ENCODE results near the gene MICU1.
A peak's percentile ranks its signal among the peaks of the same experiment; 100 is the strongest.
"Not testable (repeated sequence)": the region's sequence is repeated elsewhere in the genome, so short reads cannot be mapped to it uniquely, and the experiment has no call there.

The MICU1 gene

DNA sequence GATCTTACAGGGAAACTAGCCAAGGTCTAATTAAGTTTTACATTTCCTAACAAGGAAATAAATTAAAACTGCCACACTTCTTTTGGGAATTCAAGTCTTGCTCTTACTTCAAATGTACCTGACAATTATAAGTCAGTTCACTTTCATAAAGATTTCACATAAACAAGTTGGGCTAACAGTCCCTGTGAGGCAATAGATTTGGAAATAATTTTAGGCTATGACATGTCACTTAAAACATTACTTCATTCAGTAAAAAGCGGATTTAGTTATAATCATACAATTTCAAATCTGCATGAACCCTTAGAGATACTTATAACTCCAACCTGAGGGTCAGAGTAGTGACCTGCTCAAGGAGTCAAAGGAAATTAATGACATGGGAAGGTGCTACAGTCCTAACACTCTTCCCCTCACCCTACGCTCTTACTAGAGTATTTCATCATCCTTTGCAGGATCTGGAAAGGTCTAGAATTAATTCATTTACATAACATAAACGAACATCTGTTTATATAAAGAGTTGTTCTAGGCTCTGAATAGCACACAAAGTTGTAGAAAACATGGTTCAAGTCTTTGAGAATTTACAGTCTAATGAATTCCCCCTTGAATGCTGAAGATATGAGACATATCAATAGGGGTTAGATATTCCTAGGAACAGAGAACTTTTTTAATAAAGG is 238.8 kb downstream of the MICU1 start:
- DNase-seq (ENCODE audit: low spot score): no peak

DNA sequence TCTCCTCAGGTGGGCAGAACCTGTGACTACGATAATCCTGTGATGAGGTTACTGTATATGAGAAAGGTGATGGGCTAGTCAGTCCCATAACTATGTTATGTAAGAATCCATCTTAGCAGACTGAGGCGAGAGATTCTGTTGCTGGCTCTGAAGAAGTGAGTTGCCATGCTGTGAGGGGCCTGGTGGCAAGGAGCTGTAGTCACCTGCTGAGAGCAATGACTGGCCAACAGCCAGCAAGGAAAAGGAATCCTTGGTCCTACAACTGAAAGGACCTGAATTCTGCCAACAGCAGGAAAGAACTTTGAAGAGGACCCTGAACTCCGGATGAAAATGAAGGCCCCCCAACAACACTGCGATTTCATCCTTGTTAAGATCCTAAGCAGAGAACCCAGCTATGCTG is 240.2 kb downstream of the MICU1 start:
- no peak for DNase-seq (ENCODE audit: low spot score)

DNA sequence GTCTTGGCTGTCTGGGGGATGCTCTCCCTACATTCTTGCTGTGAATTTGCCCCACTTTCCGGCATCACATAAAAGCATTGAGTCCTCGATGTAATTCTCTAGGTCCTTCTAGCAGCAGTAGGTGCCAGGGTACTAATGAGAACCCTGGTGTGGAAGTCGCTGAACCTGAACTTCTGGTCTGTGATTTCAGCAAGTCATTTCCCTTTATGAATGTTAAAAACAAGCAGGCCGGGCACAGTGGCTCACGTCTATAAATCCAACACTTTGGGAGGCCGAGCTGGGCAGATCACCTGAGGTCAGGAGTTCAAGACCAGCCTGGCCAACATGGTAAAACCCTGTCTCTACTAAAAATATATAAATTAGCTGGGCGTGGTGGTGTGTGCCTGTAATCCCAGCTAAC is 240.9 kb downstream of the MICU1 start:
- peak; percentile 2 for DNase-seq (ENCODE audit: low spot score)

DNA sequence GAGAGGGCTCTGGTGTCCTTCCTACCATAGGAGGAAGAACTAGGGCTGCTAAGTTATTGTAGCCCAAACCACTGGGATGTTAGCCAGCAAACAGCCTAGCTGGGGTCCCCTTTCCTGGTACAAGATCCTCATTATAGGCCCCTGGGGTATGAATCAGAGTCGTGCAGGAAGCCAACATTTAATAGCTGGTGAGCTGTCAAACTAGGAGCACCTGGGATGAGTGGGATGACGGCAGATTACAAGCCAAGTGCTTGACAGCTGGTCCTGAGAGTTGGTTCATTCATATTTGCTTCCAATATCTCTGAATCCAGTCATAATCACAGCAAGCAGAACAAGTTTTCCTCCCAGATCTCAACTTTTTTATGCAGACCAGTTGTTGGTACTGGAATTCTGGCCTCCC is 246.1 kb downstream of the MICU1 start:
- DNase-seq (ENCODE audit: low spot score): no peak

DNA sequence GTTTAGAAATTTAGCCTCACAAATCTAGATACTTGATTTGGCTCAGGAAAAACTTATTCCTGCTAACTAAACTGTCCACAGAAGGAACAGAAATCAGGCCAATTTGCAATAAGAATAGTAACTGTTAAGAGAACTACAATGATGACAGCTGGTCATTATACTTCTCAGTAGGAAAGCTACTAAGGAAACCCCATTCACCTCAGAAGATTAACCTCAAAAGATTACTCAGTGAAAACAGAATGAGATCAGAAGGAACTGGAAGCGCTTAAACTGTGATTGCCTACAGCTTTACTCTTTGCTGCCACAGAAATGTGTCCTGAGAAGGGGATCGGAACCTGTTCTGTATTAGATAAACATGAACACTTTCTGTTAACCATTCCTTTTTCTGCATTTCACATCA is 246.8 kb downstream of the MICU1 start:
- no peak for DNase-seq (ENCODE audit: low spot score)

DNA sequence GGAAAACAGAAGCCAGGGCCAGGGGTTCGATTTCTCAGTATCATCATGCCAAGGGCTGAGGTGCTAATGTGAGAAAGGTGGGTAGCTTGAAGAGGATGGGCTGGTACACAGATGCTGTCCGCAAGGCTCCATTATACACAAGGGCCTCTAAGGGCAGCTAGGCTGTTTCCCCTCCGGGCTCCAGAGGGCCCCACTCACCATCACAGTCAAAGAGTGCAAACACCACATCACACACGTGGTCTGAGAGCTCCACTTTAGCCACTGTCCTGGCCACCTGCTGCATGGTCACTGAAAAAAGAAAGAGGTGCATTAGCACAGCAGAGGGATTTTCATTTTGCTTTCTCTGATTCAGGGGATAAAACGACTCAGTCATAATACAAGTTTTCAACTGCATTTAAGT is 250.3 kb downstream of the MICU1 start:
- no peak for DNase-seq (ENCODE audit: low spot score)

DNA sequence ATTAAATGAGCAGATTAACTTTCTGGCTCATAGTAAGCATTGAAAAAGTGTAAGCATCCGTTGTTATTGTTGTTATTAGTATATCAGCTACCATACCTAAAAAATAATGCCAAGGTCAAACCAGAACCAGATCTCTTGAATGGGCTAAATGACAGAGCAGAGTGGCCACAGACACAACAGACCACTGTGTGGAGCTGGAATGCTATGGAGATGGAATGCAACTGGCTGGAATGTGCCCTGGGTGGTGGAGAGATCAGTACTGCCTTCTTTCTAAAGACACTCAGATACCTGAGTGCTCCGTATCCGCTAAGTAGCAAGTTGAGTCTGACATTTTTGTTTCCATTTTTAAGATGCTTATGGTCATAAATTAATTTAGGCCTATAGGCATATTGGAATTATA is 250.7 kb downstream of the MICU1 start:
- no peak for DNase-seq (ENCODE audit: low spot score)

DNA sequence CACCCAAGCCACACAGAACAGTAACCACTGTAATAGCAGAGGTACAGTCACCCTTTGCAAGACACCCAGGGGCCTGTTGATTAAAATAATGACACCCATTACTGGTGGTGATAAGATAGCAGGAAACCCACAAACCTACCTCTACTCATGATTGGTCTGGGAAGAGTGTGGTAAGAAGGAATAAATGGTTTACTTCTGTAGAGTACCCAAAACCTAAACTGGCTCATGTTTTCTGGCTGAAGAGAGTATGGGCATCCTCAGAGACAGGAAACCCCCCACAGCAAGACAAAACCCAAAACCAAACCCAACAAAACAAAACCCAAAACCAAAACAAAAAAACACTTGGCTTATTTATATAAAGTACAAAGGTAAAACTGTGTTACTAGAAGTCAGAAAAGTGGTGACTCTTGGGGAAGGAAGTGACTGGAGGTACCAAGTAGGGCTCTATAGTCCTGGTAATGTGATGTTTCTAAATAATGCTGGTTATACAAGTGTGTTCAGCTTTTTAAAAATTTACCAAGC is 255.6 kb downstream of the MICU1 start:
- no peak for DNase-seq (ENCODE audit: low spot score)

DNA sequence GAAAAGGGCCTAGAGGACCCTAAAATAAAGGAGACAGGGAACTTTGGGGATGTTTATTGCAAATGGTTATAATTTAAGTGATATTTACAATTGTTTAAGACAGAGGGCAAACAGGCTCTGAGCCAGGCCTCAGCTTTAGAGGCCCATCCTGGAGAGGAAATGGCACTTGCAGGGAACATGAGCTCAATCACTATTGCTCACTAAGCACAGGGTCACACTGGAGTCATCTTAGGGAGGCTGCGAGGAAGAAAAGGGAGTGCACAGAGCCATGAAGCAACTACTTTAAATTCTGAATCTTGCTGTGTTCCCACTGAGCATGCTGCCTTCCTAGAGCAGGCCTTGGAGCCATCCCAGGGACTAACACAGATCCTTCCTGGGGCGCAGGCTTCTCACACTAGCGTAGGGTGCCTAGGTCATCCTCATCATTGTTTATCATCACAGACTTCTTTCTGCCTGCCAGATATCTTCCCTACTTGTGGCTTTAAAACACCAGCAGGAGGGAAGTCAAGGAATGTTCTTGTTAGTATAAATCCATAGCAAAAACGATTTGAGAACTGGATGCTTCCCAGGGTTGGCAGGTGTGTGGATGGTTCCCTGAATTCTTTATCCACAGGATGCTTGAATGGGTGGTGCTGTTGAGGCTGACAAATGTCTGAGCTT is 258.4 kb downstream of the MICU1 start:
- no peak for DNase-seq (ENCODE audit: low spot score)

DNA sequence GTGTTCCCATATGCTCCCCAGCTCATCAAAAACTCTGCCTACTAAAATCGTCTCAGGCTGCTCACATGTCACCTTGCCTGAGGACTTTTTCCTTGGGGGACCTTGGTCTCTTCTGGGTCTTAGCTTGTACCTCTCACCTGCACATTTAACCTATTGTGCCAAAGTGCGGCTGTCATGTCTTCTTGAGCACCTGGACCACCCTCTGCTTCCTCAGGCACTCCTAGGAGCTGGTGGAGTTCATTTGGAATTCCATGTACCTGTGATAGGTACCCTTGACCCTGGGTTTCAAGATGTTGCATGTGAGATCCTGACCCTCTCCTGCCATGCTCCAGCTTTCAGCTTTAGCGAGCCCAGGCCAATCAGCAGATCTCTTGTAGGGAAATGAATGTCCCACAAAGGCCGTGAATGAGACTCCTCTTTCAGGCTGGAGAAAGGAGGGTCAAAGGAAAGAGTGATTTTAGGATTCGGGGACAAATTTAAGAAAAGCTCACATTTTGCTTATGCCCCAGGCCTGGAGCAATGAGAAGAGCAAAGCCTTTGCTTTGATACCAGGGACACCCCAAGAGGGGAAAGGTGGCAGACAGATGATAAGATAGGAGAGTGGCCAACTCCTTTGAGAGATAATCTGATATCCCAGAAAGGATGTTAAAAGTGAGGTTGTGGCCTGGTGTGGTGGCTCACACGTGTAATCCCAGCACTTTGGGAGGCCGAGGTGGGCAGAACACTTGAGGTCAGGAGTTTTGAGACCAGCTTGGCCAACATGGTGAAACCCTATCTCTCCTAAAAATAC is 260.6 kb downstream of the MICU1 start:
- DNase-seq (ENCODE audit: low spot score): no peak

DNA sequence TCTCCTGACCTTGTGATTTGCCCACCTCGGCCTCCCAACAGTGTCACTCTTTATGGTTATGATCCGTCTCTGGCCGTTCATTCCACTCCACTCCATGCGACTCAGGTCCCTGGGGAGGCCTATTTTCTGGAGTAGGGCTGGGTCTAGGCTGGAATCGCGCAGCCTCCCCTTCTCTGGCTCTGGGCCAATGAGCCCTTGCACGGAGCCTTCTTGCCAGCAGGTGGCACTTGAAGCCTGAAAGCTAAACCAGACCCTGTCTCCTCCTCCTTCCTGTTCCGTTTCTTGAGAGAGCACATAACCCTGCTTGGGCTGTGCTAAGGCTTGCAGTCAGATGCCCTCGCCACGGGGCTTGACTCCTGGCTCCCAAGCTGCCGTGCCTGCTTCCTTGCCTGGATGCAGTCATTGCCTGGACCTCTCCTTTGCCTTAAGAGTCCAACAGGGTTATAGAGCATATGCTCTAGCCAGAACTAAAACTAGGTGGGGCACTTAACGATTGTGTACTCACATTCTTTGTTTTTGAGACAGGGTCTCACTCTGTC is 261.6 kb downstream of the MICU1 start:
- peak; percentile 83 for DNase-seq (ENCODE audit: low spot score)

DNA sequence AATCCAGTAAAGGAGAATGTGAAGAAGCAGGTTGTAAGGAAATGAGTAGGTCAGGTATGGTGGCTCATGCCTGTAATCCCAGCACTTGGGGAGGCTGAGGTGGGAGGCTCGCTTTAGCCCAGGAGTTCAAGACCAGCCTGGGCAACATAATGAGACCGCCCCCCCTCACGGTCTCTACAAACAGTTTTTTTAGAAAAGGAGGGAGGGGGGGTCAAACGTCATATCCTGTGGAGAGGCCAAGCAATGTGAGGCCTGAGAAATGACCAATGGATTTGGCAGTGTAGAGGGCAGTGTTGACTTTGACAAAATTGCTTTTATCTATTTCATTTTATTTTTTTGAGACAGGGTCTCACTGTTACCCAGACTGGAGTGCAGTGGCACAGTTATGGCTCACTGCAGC is 268.9 kb downstream of the MICU1 start:
- no peak for DNase-seq (ENCODE audit: low spot score)

DNA sequence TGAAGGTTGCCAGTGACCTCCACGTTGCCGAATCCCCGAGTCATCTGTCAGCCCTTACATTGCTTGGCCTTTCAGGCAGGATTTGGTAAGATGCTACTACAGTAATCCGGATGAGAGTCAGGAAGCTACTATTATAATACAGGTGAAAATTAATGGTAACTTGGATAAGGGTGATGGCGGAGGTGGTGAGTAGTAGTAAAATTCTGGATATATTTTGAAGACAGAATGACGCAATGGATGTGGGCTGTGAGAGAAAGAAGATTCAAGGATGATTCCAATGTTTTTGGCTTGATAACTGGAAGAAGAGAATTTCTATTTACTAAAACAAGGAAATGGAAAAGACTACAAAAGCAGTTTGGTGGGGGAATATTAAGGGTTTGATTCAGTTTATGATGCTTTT is 269.8 kb downstream of the MICU1 start:
- DNase-seq (ENCODE audit: low spot score): no peak

DNA sequence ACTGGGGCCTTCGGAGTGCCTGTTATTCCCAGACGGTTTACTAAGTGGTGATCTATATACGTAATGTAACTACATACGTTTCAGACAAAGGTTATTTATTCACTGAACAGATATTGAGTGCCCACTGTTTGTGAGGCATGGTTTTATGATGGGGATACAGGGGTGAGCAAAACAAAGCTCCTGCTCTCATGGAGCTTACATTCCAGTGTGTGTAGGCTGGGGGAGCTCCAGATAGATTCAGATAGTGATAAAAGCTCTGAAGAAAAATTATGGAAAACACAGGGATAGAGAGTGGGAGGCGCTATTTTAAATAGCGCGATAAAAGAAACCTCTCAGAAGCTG is 270.7 kb downstream of the MICU1 start:
- DNase-seq (ENCODE audit: low spot score): no peak

DNA sequence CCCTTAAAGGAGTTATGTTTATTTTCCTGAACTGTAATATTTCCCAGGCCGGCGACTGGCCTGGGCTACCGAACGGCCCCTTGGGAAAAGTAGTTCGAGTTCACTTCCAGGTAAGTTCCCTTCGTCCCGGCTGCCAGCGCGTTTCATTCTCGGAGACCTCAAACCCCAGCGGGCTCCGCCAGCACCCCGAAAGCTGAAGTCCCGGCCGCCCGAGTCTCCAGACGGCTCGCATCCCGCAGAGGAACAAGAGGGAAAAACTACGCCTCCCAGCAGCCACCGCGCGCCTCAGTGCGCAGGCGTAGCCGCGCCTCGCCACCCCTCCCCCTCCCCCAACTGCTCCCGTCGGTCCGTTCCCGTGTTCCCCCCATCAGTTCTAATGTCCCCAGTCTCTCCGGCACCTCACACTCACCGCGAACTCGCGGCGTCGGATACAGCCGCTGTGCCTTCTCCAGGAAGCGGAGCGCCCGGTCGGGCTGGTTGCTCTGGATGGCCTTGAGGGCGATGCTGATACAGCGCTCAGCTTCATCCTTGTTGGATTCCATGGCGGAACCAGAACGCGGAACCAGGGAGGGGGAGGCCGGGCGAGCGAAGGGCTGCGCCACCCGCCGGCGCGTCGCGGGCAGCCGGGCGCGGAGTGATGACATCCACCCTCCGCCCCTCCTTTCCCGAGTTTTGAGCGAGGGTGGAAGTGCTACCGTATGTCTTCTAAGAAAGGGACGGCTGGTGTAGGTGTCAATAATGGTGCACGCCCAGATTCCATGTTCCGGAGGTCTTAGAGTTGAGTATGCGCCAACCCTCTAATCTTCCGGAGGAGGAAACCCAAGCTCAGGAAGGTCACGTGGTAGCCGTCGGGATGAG is 271.3 kb downstream of the MICU1 start, which contains the start of gene DNAJB12:
Gene DNAJB12 (minus strand): TSS at position 564 of the 858 bp plus-strand sequence. CDS start 22 bp downstream, at position 542.
- peak; percentile 89 for DNase-seq (ENCODE audit: low spot score)

DNA sequence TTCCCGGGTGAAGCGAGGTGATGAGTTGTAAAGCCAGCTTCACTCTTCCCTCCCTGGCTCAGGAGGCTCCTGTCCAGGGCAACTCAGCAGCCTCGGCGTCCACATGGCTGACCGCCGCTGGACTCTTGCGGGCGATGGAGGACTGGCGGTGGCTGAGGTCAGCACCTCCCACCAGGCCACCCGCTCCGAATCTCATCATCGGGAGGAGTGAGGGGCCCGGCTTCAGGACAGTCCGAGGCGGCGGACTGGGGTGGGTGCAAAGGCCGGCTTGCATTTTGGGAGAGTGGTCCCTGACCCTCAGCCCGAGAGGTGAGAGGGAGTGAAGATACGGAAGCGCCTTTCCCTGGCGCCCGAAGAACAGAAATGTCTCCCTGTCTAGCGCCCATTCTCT is 271.9 kb downstream of the MICU1 start:
- no peak for DNase-seq (ENCODE audit: low spot score)

DNA sequence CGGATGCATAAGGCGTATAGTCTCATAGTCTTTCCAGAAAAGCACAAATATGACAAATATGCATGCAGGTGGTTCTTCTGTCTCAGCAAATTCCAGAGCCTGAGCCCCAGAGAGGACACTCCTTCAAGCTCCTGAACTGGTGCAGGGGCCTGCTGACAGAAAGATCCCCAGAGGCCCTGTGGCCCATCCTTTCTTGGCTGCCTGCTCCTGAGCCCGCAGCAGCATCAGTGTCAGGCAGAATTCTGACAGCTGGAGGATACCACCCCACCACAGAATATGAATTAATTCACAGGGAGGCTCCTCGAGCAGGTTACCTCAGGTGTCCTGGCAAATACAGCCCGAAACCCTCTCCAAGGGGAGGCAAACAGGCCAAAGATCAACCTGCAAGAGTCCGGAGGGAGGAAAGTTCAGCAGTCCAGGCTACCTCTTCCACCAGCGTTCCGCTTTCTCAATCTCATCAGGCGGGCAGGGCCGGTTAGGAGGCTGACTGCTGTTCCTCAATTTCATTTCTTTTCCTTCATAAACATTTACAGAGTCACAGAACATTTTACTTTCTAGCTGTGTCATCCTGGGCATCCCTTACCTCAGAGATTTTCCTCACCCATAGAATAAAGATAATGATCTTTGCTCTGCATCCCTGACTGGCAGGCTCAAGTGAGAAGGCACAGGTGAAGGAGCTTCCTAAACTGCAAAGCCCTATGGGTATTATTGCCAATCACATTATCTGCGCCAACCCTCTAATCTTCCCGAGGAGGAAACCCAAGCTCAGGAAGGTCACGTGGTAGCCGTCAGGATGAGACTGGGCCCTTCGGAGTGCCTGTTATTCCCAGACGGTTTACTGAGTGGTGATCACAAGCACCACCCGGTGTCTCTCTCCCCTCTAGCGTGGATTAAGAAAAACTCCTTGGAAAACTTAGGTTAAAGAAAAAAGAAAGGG is 272.6 kb downstream of the MICU1 start:
- DNase-seq (ENCODE audit: low spot score): no peak

DNA sequence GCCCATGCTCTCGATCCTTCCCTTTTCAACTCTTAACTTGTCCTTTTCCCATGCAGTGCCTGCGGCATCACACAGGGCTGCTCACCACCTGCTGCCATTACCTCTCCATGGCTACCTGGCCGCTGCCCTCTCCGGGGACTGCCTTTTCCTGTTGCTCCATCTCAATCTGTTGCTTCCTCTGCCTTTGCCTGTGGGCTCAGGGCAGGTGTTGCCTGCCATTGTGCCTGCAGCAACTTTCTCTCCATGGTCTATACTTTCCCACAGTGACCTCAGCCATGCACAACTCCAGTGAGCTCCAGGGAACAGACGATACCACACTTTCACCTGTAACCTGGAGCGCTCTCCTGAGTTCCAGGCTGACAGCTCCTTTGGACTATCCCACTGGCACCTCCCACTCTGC is 274.4 kb downstream of the MICU1 start:
- DNase-seq (ENCODE audit: low spot score): no peak

DNA sequence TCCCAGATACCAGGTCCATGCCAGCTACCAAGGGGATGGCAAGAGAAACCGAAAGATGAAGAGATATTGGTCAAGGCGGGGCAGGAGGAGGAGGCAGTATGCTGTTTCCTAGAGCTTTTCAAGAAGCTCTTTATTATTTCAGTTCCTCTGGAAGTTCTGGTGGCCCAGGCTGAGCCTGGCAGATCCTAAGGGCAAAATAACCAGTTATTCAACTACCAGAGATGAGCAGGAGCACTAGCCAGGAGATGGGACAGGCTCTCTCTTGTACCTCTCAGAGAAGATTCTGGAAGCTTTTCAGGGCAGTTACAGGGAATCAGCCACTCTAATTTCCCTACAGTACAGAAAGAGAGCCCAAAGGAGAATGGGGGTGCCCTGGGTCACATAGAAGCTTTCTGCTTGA is 276.4 kb downstream of the MICU1 start:
- no peak for DNase-seq (ENCODE audit: low spot score)

DNA sequence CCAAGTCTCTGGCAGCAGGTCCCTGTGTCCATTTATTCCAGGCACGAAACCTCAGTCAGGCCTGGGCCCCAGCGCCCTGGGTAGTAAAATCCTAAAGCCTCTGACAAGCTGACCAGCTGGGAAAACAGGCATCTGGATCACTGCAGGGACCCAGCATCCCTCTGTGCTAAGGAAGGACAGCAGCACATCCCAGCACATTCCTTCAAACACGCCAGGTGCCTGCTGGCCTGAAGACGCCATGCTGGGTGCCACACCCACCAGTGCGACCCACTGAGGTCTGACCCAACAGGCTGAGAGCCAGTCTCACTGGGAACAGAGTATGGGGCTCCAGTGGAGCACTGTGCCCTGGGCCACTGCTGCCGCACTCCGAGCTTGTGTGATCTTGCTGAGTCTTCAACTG is 277.6 kb downstream of the MICU1 start:
- no peak for DNase-seq (ENCODE audit: low spot score)

DNA sequence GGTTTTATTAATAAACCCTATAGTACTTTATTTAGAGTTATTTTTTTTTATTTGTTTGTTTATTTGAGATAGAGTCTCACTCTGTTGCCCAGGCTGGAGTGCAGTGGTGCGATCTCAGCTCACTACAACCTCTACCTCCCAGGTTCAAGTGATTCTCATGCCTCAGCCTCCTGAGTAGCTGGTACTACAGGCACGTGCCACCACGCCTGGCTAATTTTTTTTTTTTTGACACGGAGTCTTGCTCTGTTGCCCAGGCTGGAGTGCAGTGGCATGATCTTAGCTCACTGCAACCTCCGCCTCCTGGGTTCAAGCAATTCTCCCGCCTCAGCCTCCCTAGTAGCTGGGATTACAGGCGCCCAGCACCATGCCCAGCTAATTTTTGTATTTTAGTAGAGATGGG is 279.8 kb downstream of the MICU1 start:
- DNase-seq (ENCODE audit: low spot score): not testable (repeated sequence)

Measured in NAMALWA (cell line).